GM10266 (cell line): ENCODE results near the gene METTL22.

ENCODE experiments used
- DNase-seq: peaks from one replicate; pipeline ENCODE4 v3.0.0; 2012; ENCODE audit errors: extremely low spot score
- TF ChIP-seq, protein P1 (sequence below): IDR thresholded peaks from 2 replicates; pipeline ENCODE4 v1.5.1; 2012; ENCODE audit warnings: mild to moderate bottlenecking, low read depth; ENCODE audit not compliant: control insufficient read depth, insufficient read depth; ENCODE audit errors: missing control alignments

Gene METTL22

GRCh38 chr16:8668113-8668512 is 46.6 kb downstream of the METTL22 start:
- DNase-seq = no peak
- TF ChIP-seq, protein P1, sequence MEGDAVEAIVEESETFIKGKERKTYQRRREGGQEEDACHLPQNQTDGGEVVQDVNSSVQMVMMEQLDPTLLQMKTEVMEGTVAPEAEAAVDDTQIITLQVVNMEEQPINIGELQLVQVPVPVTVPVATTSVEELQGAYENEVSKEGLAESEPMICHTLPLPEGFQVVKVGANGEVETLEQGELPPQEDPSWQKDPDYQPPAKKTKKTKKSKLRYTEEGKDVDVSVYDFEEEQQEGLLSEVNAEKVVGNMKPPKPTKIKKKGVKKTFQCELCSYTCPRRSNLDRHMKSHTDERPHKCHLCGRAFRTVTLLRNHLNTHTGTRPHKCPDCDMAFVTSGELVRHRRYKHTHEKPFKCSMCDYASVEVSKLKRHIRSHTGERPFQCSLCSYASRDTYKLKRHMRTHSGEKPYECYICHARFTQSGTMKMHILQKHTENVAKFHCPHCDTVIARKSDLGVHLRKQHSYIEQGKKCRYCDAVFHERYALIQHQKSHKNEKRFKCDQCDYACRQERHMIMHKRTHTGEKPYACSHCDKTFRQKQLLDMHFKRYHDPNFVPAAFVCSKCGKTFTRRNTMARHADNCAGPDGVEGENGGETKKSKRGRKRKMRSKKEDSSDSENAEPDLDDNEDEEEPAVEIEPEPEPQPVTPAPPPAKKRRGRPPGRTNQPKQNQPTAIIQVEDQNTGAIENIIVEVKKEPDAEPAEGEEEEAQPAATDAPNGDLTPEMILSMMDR = no peak

- no peak for DNase-seq
- TF ChIP-seq, protein P1 = no peak
These were observed 48.0 kb downstream of the METTL22 start for GRCh38 chr16:8669481-8669880.

DNA sequence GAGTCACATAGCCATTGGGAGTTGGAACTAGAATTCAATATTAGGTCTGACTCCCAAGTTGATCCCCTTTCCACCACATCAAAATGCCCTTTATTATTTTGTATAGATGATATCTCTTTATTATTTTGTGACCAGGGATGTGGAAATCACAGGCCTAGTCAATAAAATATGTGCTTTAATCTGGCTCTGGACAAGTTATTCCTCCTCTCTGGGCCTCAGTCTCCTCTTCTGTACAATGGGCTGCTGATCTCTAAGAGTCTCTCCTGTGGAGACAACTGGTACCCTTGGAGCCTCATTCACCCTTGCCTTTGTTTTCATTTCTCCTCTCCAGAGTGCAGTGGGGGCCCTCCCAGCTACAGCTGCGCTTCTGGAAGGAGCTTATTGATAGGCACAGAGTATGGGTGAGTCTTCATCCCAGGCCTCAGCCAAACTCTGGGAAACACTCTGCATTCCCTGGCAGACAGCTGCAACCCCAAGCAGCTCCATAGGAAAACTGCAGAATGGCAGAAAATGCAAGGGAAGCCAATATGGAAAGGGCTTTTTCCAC is 48.6 kb downstream of the METTL22 start:
- no peak for DNase-seq
- TF ChIP-seq, protein P1 = no peak

DNA sequence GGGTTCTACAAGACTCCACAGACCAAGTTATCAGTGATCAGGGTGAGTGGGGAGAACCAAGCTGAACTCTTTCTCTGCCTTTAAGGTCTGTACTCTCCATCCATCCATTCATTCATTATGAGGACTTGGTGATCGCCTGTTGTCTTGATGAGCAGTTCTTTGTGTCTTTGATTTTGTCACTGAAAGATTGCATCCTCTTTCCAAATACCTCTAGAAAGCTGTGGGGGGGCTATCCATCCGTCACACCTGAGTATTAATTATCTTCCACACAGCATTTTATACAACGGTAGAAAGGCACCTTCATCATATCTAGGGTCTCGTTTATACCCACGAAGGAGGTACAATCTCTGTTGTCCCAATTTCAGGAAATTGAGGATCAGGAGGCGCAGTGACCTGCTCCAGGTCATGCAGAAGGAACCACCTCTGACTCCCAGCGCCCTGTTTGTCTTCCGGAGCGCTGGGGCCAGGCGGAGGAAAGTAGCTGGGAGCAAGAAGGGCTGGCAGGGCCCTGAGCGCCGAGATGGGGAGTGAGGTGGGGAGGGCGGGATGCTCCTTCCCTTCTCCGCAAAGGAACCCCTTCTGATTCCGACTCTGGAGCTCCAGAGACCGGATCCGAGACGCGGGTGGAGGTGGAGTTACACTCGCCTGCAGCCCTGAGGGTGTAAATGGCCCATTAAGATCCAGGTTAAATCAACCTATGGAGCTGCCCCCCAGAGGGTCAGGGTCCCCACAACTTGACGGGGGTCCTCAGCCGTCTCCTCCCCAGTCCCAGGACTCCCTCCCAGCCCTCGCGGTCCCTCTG is 52.3 kb downstream of the METTL22 start:
- no peak for DNase-seq
- TF ChIP-seq, protein P1 = no peak

DNA sequence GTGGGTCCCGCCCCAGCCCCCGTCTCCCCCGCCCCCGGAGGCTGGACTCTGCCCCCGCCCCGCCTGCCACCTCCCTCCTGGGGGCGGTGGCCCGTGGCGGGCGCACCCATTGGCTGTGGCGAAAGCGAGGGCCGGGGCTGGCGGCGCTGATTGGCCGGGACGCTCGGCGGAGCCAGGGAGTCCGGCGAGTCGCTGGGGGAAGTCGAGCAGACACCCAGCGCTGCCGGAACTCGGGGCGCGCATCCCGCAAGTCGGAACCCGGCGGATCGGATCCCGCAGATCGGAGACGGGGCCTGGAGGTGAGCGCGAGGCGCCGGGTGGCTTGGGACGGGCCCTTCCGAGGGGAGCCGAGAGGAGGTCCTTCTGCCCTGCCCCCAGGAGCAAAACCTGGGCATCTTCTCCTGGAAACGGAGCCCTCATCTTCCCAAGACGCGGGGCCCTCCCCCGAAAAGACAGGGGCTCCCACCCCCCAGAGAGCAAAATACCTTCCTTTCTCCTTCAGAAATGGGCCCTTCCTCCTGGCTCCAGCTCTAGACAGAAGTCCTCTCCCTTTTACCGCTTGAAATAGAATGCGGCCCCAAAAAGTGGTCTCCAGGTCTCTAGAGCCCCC is 53.0 kb downstream of the METTL22 start, which contains the start of gene ABAT:
Gene ABAT, plus strand, starts transcription at position 205 of the 610 bp plus-strand sequence. CDS start 61,123 bp downstream, outside the sequence.
- peak; percentile 96 for DNase-seq

DNA sequence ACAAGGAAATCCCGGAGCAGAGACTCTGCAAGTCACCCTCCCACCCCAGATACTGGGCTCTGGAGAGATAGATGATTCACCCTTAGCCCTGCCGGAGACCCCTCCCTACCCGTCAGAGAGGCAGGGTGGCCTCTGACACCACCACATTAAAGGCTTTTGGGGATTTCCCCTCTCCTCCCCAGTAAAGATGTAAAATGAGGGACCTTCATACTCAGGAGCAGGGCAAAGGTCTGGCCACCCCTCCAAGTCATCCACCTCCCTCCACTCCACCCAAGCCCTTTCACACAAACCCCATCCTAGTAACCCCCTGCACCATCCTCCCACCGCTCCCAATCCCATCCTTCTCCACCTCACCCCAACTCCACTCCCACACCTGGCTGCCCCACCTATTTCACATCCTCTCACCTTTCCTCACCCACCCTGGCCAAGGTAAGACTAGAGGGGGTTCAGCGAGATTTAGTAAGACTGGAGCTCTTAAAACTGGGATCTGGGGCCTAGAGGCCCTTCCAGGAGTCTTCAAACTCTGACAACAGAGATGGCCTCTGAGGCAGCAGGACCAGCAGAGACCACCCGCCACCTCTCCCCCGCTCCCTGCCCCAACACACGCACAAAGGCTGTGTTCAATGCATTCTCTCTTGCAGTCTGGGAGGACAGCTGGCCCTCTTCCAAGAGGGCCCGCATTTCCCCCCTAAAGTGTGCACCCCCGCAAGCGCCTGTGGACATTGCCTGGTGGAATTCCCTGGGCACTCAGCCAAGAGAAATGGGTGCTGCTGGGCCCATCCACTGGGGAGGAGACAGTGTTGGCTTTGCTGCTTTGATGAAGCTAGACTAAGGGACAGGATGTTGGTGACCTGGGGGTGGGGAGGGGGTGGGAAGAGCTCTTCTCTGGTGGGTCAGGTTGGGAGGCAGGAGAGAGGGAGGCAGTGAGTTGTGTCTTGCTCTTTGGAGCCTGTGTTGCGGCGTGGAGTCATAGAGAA is 54.0 kb downstream of the METTL22 start:
- DNase-seq = peak; percentile 54
- TF ChIP-seq, protein P1 = no peak

More for the DNA sequence above, 53.0 kb downstream of the METTL22 start, which contains the start of gene ABAT:
- TF ChIP-seq, protein P1 = no peak
